Measurements from ENCODE around the gene DPYD. TPM values are rescaled to one million over a fixed set of nuclear protein-coding genes. Genes with fewer than 3 reads are reported as not detected.

Gene DPYD
- total and polyA plus RNA-seq, 10 of the 15 experiments (the other 5 are each of a cell fraction or from before 2014, with no cell fraction given) = 5.7 to 23.8 (median 10.2) TPM

- in situ Hi-C loops (cut with MboI) = no loop called here
- H3K9ac ChIP-seq (ENCODE audit: control insufficient read depth, insufficient read depth, low read length) = no peak overlapping the region
- ChIA-PET POLR2A (no interaction called here), RAD21 (ENCODE audit: unreplicated experiment) (no interaction called here), CTCF (interaction anchor here (1.0 to 1.7 kb wide), 3 partner anchors 14 to 149 kb away, joined by 3 to 5 read pairs (median 4); no protein-coding TSS in a partner anchor), SMC1A (ENCODE audit: uncharacterized antibody, unreplicated experiment) (interaction anchor here (0.6 to 0.8 kb wide), 2 partner anchors 15 to 351 kb away, joined by 3 read pairs; no protein-coding TSS in a partner anchor)
- FAIRE-seq (no peak), ATAC-seq (no peak), DNase-seq (ENCODE audit: low read depth, low spot score) (no peak)
- H3K4me3 ChIP-seq = no peak overlapping the region
- BruUV-seq (replicated peaks) = no TSS peak
- H3K79me2 ChIP-seq (ENCODE audit: control insufficient read depth, insufficient read depth, low read length) = no peaks in the 10 kb centered on the region
- intact Hi-C loops (cut with micrococcal nuclease; ENCODE audit: unreplicated experiment) = no loop called here
- H2AFZ ChIP-seq (ENCODE audit: control insufficient read depth, low read depth, low read length) = no peak overlapping the region
- H4K20me1 ChIP-seq (ENCODE audit: control insufficient read depth, insufficient read depth) = no peaks in the 10 kb centered on the region
- no peak overlapping the region for H3K27ac ChIP-seq (ENCODE audit: control insufficient read depth, insufficient read depth)
- TF ChIP-seq STAT3 (IDR thresholded peaks at IDR 0.05; ENCODE audit: low read depth, low read length) = no peak
- no peak for TF ChIP-seq CHD2 (IDR thresholded peaks at IDR 0.05; ENCODE audit: borderline replicate concordance, low read depth, low read length)
- no peak for TF ChIP-seq POU2F2 (IDR thresholded peaks at IDR 0.05; ENCODE audit: borderline replicate concordance, low read depth, low read length)
- no peak for TF ChIP-seq SIN3A (IDR thresholded peaks at IDR 0.05; ENCODE audit: low read depth, low read length)
- no peak overlapping the region for H3K4me2 ChIP-seq (ENCODE audit: control insufficient read depth, insufficient read depth)
- H3K36me3 ChIP-seq (ENCODE audit: control insufficient read depth in 2 of 2, insufficient read depth in 2 of 2, low read length in 1 of 2) = no peaks in the 10 kb centered on the region
- WGBS (ENCODE audit: insufficient coverage, insufficient replicate concordance, low lambda C conversion rate, missing lambda C conversion rate) = 26% methylated on average over 1 of the region's 1 CpG
- H3K9me3 ChIP-seq (replicated peaks; ENCODE audit: control insufficient read depth, insufficient read depth, low read length) = no peaks in the 10 kb centered on the region
- no peaks in the 10 kb centered on the region for H3K27me3 ChIP-seq (replicated peaks in 1 of 2; ENCODE audit: control insufficient read depth in 2 of 2, insufficient read depth in 2 of 2, low read length in 1 of 2)
- H3K4me1 ChIP-seq (ENCODE audit: control insufficient read depth, insufficient read depth, low read length) = no peaks in the 10 kb centered on the region
Measured at GRCh38 chr1:97728436-97728835, 192.4 kb downstream of the DPYD start.

DNA sequence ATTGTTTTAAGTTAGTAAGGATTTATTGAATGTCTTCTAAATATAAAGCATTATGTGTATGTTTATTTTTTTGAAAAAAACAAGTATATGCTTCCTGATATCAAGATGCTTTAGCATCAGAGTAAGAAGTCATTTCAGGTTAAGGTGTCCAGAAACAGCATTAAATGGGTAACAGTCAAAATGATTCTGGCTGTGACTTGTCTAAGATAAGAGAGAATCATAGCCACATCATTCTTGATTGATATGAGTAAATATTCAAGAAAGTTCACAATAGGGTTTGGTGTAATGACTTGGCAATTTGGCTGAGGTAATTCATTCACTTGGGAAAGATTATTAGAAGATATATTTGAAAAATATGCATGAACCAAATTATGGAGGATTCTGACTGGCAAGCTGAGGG lies 193.8 kb downstream of the DPYD start:
- in situ Hi-C loops (cut with MboI) (no loop called here), intact Hi-C loops (cut with micrococcal nuclease; ENCODE audit: unreplicated experiment) (no loop called here)
- H3K9me3 ChIP-seq (replicated peaks; ENCODE audit: control insufficient read depth, insufficient read depth, low read length) = no peaks in the 10 kb centered on the region
- ChIA-PET RAD21 (ENCODE audit: unreplicated experiment) (no interaction called here), POLR2A (no interaction called here), SMC1A (ENCODE audit: uncharacterized antibody, unreplicated experiment) (interaction anchor here (0.6 kb wide), 1 partner anchor 59 kb away, joined by 3 read pairs; no protein-coding TSS in a partner anchor), CTCF (interaction anchor here (0.6 to 0.7 kb wide), 2 partner anchors 51 to 190 kb away, joined by 3 read pairs; no protein-coding TSS in a partner anchor)
- no peak overlapping the region for H3K27ac ChIP-seq (ENCODE audit: control insufficient read depth, insufficient read depth)
- H3K79me2 ChIP-seq (ENCODE audit: control insufficient read depth, insufficient read depth, low read length) = no peaks in the 10 kb centered on the region
- H3K4me2 ChIP-seq (ENCODE audit: control insufficient read depth, insufficient read depth) = no peak overlapping the region
- TF ChIP-seq, protein P1, sequence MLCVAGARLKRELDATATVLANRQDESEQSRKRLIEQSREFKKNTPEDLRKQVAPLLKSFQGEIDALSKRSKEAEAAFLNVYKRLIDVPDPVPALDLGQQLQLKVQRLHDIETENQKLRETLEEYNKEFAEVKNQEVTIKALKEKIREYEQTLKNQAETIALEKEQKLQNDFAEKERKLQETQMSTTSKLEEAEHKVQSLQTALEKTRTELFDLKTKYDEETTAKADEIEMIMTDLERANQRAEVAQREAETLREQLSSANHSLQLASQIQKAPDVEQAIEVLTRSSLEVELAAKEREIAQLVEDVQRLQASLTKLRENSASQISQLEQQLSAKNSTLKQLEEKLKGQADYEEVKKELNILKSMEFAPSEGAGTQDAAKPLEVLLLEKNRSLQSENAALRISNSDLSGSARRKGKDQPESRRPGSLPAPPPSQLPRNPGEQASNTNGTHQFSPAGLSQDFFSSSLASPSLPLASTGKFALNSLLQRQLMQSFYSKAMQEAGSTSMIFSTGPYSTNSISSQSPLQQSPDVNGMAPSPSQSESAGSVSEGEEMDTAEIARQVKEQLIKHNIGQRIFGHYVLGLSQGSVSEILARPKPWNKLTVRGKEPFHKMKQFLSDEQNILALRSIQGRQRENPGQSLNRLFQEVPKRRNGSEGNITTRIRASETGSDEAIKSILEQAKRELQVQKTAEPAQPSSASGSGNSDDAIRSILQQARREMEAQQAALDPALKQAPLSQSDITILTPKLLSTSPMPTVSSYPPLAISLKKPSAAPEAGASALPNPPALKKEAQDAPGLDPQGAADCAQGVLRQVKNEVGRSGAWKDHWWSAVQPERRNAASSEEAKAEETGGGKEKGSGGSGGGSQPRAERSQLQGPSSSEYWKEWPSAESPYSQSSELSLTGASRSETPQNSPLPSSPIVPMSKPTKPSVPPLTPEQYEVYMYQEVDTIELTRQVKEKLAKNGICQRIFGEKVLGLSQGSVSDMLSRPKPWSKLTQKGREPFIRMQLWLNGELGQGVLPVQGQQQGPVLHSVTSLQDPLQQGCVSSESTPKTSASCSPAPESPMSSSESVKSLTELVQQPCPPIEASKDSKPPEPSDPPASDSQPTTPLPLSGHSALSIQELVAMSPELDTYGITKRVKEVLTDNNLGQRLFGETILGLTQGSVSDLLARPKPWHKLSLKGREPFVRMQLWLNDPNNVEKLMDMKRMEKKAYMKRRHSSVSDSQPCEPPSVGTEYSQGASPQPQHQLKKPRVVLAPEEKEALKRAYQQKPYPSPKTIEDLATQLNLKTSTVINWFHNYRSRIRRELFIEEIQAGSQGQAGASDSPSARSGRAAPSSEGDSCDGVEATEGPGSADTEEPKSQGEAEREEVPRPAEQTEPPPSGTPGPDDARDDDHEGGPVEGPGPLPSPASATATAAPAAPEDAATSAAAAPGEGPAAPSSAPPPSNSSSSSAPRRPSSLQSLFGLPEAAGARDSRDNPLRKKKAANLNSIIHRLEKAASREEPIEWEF (IDR thresholded peaks at IDR 0.05; ENCODE audit: insufficient replicate concordance, low read depth, low read length) = no peak
- no peak for TF ChIP-seq IRF5 (IDR thresholded peaks at IDR 0.05; ENCODE audit: borderline replicate concordance)
- no peak for TF ChIP-seq SMC3 (IDR thresholded peaks at IDR 0.05; ENCODE audit: borderline replicate concordance, low read length)
- no peaks in the 10 kb centered on the region for H3K36me3 ChIP-seq (ENCODE audit: control insufficient read depth in 2 of 2, insufficient read depth in 2 of 2, low read length in 1 of 2)
- H3K4me1 ChIP-seq (ENCODE audit: control insufficient read depth, insufficient read depth, low read length) = no peaks in the 10 kb centered on the region
- H3K4me3 ChIP-seq = no peak overlapping the region
- no peaks in the 10 kb centered on the region for H4K20me1 ChIP-seq (ENCODE audit: control insufficient read depth, insufficient read depth)
- no peak overlapping the region for H3K9ac ChIP-seq (ENCODE audit: control insufficient read depth, insufficient read depth, low read length)
- FAIRE-seq (no peak), DNase-seq (ENCODE audit: low read depth, low spot score) (no peak), ATAC-seq (no peak)
- H3K27me3 ChIP-seq (replicated peaks in 1 of 2; ENCODE audit: control insufficient read depth in 2 of 2, insufficient read depth in 2 of 2, low read length in 1 of 2) = no peaks in the 10 kb centered on the region
- no TSS peak for BruUV-seq (replicated peaks)
- no peak overlapping the region for H2AFZ ChIP-seq (ENCODE audit: control insufficient read depth, low read depth, low read length)

Data from GM12878 (cell line).